Cardiac septum (tissue), 1 donor: ENCODE measurements around the gene RBMX2. TPM values are rescaled to one million over a fixed set of nuclear protein-coding genes. Genes with fewer than 3 reads are reported as not detected.

ENCODE experiments used
- DNase-seq: peaks from one replicate; pipeline ENCODE4 v3.0.0-alpha.2; 2020; ENCODE audit warnings: low spot score
- intact Hi-C: fragments of 100-400 bp; cut with DNase I; formaldehyde crosslinking; loops from one replicate; pipeline ENCODE4 v1.14.0; 2022
- total RNA-seq: library from RNA; stranded (reverse); fragmentation: NEBNext Ultra II Directional; extraction: Animal tissue kit (Norgen Biotek cat#: 25700); gene quantifications from one replicate; pipeline ENCODE4 v1.2.1, GENCODE V29; 2021
- donor health status: DM: no; HTN: no; CAD: no.

The RBMX2 gene
- total RNA-seq, 1 donor from 2014 or later: 13.3 TPM

GRCh38 chrX:130443875-130444274 lies 42.1 kb downstream of the RBMX2 start:
- no peak for DNase-seq
- intact Hi-C loops: no loop called here

GRCh38 chrX:130444641-130445336 lies 43.0 kb downstream of the RBMX2 start:
- intact Hi-C loops: no loop called here
- no peak for DNase-seq

- intact Hi-C loops: no loop called here
- no peak for DNase-seq
Measured at GRCh38 chrX:130446974-130447373, 45.2 kb downstream of the RBMX2 start.

Other genes starting within 250 kb of the RBMX2 start
- gene AIFM1, start 236.1 kb upstream of the RBMX2 start, total RNA-seq: 97.3 TPM
- gene RAB33A, start 230.0 kb upstream of the RBMX2 start, total RNA-seq: 1.2 TPM
- gene ZNF280C, start 133.1 kb upstream of the RBMX2 start, total RNA-seq: 2.3 TPM
- 6.0 TPM for gene SLC25A14, start 62.1 kb upstream of the RBMX2 start, total RNA-seq
- gene GPR119, start 16.3 kb upstream of the RBMX2 start, total RNA-seq: not detected